Upper lobe of left lung (tissue), 4 donors: ENCODE results near the gene NCOA4.

Experiments
- CTCF ChIP-seq, 6 experiments: fragments of 450-650 bp in 4 of 6; fragments of 200-600 bp in 2 of 6; sonication (generic) in 2 of 6; IDR thresholded peaks; one replicate each; pipeline ENCODE4 v1.5.1; 2016 to 2019; ENCODE audit warnings: antibody characterized with exemption in 6 of 6
- EP300 ChIP-seq, 4 donors: sonication (generic); formaldehyde crosslinking; IDR thresholded peaks; one replicate each; pipeline ENCODE4 v1.5.1; 2017; ENCODE audit warnings: antibody characterized with exemption in 4 of 4, control low read depth in 2 of 4
- POLR2A ChIP-seq, 4 donors: fragments of 450-650 bp; IDR thresholded peaks; one replicate each; pipeline ENCODE4 v1.5.1; 2016 to 2017; ENCODE audit warnings: antibody characterized with exemption in 4 of 4, mild to moderate bottlenecking in 2 of 4
- POLR2AphosphoS5 ChIP-seq, 2 donors: sonication (generic); formaldehyde crosslinking; IDR thresholded peaks; one replicate each; pipeline ENCODE4 v1.5.1; 2017; ENCODE audit warnings: antibody characterized with exemption in 2 of 2

DNA sequence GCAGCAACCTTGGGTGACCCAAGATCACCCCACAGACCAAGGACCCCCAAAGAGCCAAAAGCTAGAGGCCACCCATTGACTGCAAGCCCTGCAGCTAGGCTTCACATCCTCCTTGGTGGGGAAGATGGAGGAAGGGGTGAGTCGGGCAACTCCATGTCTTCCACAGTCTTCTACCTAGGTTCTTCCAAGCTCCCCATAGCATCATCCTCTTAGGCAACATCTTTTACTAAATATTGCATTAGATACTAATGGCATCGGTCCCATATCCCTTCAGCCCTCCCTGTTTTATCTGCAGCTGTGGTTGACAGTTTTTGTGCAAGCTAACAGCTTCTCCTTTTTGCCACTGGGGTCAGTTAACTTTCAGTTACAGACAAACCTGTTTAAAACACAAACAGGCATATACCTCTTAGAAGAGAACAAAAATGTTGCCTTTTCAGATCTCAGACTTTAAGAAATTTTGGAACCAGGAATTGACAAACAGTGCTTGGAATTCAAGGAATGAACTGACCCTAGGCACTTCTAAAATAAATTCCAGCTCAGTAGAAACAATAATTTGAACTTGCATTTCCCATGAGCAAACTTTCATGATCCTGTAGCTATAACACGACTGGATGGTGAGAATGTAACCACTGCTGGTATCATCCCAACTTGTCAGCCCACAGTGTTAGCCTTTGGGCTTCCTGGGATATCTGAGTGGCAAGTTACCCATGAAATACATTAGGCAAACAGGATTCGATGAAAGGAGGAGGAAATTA, 49.6 kb upstream of the NCOA4 start:
- TF ChIP-seq CTCF (IDR thresholded peaks at IDR 0.05): no peak
- TF ChIP-seq POLR2A (IDR thresholded peaks at IDR 0.05): no peak
- TF ChIP-seq POLR2AphosphoS5 (IDR thresholded peaks at IDR 0.05): no peak
- TF ChIP-seq EP300 (IDR thresholded peaks at IDR 0.05): no peak
